ENCODE measurements around the gene KRT8.

DNA sequence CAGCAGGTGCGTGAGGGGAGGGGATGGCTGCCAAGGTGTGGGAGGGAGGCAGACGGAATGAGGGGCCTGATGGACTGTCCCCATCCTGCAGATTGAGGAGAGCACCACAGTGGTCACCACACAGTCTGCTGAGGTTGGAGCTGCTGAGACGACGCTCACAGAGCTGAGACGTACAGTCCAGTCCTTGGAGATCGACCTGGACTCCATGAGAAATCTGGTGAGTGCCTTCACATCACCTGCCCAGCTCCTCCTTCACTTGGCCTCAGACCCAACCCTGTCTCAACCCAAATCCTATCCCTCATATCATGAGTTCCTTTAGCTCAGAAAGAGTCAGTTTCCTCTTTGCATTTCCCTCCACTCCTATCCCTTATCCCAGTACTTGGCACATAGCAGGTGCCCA is 46.8 kb upstream of the KRT8 start:
- TF ChIP-seq, protein P1, sequence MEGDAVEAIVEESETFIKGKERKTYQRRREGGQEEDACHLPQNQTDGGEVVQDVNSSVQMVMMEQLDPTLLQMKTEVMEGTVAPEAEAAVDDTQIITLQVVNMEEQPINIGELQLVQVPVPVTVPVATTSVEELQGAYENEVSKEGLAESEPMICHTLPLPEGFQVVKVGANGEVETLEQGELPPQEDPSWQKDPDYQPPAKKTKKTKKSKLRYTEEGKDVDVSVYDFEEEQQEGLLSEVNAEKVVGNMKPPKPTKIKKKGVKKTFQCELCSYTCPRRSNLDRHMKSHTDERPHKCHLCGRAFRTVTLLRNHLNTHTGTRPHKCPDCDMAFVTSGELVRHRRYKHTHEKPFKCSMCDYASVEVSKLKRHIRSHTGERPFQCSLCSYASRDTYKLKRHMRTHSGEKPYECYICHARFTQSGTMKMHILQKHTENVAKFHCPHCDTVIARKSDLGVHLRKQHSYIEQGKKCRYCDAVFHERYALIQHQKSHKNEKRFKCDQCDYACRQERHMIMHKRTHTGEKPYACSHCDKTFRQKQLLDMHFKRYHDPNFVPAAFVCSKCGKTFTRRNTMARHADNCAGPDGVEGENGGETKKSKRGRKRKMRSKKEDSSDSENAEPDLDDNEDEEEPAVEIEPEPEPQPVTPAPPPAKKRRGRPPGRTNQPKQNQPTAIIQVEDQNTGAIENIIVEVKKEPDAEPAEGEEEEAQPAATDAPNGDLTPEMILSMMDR (IDR thresholded peaks at IDR 0.05; ENCODE audit: insufficient read depth, low read length): no peak
- no peak for TF ChIP-seq POLR2AphosphoS5 (IDR thresholded peaks at IDR 0.05; ENCODE audit: low read depth)
